ENCODE measurements around the gene ZNF283. TPM values are rescaled to one million over a fixed set of nuclear protein-coding genes. Genes with fewer than 3 reads are reported as not detected.
A peak's percentile ranks its signal among the peaks of the same experiment; 100 is the strongest.

Gene ZNF283
- total RNA-seq, 2 donors from 2014 or later, result 5.8 to 8.9 TPM

DNA sequence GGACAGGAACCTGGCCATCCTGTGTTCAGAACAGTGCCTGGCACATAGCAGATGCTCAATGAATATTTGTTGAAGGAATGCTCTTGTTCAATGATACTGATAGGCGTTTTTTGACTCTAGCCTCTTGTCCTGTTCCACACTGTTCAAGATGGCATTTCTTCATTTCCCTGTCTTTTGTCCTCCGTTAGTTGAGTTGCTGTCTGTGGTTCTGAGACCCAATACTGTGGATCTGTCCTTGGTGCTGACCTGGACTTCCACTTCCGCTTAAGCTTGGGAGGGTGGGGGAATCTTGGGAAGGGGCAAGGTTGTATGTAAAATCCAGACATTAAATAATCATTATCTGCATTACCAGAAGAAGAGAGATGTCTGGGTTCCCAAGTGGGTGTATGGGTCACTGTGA is 38.1 kb upstream of the ZNF283 start:
- H3K36me3 ChIP-seq, result no peaks in the 10 kb centered on the region
- no peak for DNase-seq (ENCODE audit: low spot score)
- H3K4me1 ChIP-seq (replicated peaks), result no peaks in the 10 kb centered on the region
- intact Hi-C loops (cut with DNase I), result no loop called here
- WGBS, result 4% methylated on average over 3 of the region's 3 CpGs
- TF ChIP-seq POLR2AphosphoS5 (IDR thresholded peaks at IDR 0.05) (no peak), POLR2A (IDR thresholded peaks at IDR 0.05) (no peak)
- TF ChIP-seq, protein P1, sequence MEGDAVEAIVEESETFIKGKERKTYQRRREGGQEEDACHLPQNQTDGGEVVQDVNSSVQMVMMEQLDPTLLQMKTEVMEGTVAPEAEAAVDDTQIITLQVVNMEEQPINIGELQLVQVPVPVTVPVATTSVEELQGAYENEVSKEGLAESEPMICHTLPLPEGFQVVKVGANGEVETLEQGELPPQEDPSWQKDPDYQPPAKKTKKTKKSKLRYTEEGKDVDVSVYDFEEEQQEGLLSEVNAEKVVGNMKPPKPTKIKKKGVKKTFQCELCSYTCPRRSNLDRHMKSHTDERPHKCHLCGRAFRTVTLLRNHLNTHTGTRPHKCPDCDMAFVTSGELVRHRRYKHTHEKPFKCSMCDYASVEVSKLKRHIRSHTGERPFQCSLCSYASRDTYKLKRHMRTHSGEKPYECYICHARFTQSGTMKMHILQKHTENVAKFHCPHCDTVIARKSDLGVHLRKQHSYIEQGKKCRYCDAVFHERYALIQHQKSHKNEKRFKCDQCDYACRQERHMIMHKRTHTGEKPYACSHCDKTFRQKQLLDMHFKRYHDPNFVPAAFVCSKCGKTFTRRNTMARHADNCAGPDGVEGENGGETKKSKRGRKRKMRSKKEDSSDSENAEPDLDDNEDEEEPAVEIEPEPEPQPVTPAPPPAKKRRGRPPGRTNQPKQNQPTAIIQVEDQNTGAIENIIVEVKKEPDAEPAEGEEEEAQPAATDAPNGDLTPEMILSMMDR (IDR thresholded peaks at IDR 0.05), result no peak
- H3K9me3 ChIP-seq, result no peaks in the 10 kb centered on the region
- H3K4me3 ChIP-seq, result no peak overlapping the region
- H3K27ac ChIP-seq, result no peak overlapping the region
- H3K27me3 ChIP-seq (replicated peaks; ENCODE audit: insufficient read depth), result no peaks in the 10 kb centered on the region

DNA sequence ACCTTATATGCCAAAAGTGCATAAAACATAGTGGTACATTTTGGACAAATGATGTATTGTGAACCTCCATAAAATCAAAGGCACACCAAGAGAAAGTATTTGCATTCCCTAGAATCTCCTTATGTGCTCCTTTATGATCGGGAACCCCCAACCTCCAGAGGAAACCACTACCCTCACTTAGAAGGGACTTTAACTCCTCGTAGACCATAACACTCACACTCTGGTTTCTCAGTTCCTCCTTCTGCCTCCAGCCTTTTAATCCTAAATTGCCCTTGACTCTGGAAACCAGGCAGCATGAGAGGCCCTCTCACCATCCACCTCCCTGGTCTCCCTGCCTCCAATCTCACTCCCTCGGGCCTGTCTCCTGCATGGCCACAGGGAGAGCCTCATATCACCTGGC is 36.5 kb upstream of the ZNF283 start:
- Histone ChIP-seq H3K36me3 (no peaks in the 10 kb centered on the region), H3K4me1 (replicated peaks) (no peaks in the 10 kb centered on the region), H3K27ac (no peak overlapping the region), H3K27me3 (replicated peaks; ENCODE audit: insufficient read depth) (no peaks in the 10 kb centered on the region), H3K4me3 (no peak overlapping the region), H3K9me3 (no peaks in the 10 kb centered on the region)
- WGBS, result 31% methylated on average over 3 of the region's 3 CpGs
- intact Hi-C loops (cut with DNase I), result no loop called here
- no peak for DNase-seq (ENCODE audit: low spot score)
- TF ChIP-seq POLR2A (IDR thresholded peaks at IDR 0.05), result no peak
- TF ChIP-seq, protein P1 (IDR thresholded peaks at IDR 0.05), result no peak
- TF ChIP-seq POLR2AphosphoS5 (IDR thresholded peaks at IDR 0.05), result no peak

DNA sequence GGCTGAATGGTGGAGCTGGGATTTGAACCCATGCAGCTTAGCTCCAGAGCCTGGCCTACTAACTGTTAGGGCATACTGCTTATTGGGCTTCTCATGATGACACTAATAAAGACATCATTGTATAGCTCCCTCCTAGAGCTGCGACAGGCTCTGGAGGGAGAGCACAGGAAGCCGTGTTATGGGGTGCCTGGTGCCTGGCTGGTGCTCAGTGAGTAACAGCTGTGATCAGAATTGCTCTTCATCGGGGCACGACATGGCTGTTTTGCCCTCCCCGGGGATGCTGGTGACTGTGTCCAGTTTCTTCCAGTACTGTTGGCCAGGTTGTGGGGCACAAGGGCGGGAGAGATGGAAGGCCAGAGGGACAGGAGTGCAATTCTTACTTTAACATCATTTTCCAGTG is 30.0 kb upstream of the ZNF283 start:
- Histone ChIP-seq H3K36me3 (no peaks in the 10 kb centered on the region), H3K27ac (no peak overlapping the region), H3K4me3 (no peak overlapping the region), H3K9me3 (no peaks in the 10 kb centered on the region), H3K4me1 (replicated peaks) (no peaks in the 10 kb centered on the region), H3K27me3 (replicated peaks; ENCODE audit: insufficient read depth) (no peaks in the 10 kb centered on the region)
- TF ChIP-seq, protein P1 (IDR thresholded peaks at IDR 0.05), result no peak
- no peak for TF ChIP-seq POLR2A (IDR thresholded peaks at IDR 0.05)
- intact Hi-C loops (cut with DNase I), result no loop called here
- WGBS, result 51% methylated on average over 6 of the region's 6 CpGs
- no peak for DNase-seq (ENCODE audit: low spot score)

DNA sequence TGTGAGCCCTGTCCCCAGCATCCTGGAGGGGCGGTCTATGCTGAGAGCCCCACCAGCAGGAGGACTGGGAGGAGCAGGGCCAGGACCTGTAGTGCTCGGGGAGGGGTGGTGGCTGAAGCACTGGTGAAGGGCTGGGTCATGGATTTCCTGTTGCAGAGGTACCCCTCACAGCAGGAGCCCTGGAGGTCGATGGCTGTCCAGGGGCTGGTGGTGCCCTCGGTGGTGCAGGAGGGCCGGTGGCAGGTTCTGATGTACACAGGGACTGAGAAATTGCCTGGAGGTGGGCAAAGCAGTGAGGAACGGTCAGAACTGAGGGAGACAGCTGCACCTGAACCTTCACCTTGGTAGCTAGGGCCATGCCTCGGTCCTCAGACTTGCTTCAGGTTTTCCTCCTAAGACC is 29.6 kb upstream of the ZNF283 start:
- no peaks in the 10 kb centered on the region for H3K9me3 ChIP-seq
- no peaks in the 10 kb centered on the region for H3K4me1 ChIP-seq (replicated peaks)
- H3K4me3 ChIP-seq, result no peak overlapping the region
- intact Hi-C loops (cut with DNase I), result no loop called here
- no peak overlapping the region for H3K27ac ChIP-seq
- no peak for DNase-seq (ENCODE audit: low spot score)
- TF ChIP-seq POLR2AphosphoS5 (IDR thresholded peaks at IDR 0.05), result no peak
- TF ChIP-seq, protein P1 (IDR thresholded peaks at IDR 0.05), result no peak
- TF ChIP-seq POLR2A (IDR thresholded peaks at IDR 0.05), result no peak
- no peaks in the 10 kb centered on the region for H3K27me3 ChIP-seq (replicated peaks; ENCODE audit: insufficient read depth)
- H3K36me3 ChIP-seq, result no peaks in the 10 kb centered on the region
- WGBS, result 84% methylated on average over 7 of the region's 7 CpGs

DNA sequence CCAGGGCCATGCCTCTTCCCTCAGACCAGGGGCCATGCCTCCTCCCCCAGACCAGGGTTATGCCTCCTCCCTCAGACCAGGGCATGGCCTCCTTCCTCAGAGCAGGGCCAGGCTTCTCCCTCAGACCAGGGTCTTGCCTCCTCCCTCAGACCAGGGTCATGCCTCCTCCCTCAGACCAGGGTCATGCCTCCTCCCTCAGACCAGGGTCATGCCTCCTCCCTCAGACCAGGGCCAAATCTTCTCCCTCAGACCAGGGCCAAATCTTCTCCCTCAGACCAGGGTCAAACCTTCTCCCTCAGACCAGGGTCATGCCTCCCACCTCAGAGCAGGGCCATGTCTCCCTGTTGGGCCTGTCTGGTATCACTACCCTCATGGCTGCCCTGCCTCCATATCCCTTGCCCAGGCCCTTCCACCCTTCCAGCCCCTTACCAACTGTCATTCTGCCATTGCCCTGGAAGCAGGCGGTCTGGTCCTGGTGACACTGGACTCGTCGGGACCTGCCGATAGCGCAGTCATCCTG is 29.0 kb upstream of the ZNF283 start:
- intact Hi-C loops (cut with DNase I), result no loop called here

More for the DNA sequence above, 29.0 kb upstream of the ZNF283 start:
- Histone ChIP-seq H3K9me3 (no peaks in the 10 kb centered on the region), H3K27ac (peak overlapping the region in 1 of 2 donors; percentile 51), H3K4me1 (replicated peaks) (no peaks in the 10 kb centered on the region), H3K36me3 (no peaks in the 10 kb centered on the region), H3K4me3 (peak overlapping the region; percentile 33 to 42), H3K27me3 (replicated peaks; ENCODE audit: insufficient read depth) (no peaks in the 10 kb centered on the region)
- no peak for DNase-seq (ENCODE audit: low spot score)
- WGBS, result 36% methylated on average over 5 of the region's 5 CpGs
- TF ChIP-seq POLR2AphosphoS5 (IDR thresholded peaks at IDR 0.05) (no peak), POLR2A (IDR thresholded peaks at IDR 0.05) (no peak)
- TF ChIP-seq, protein P1 (IDR thresholded peaks at IDR 0.05), result no peak

All from prostate gland (tissue), 2 donors.